B cell (primary cell): ENCODE measurements around the gene RHOG. TPM values are rescaled to one million over a fixed set of nuclear protein-coding genes. Genes with fewer than 3 reads are reported as not detected.

Source experiments
- ATAC-seq: fragments of 200-7000 bp; cut with Tn5 transposase; one replicate; pipeline ENCODE4 v1.10.0; 2021; ENCODE audit warnings: low read depth, mild to moderate bottlenecking, moderate number of reproducible peaks, moderate library complexity
- CTCF ChIA-PET: fragments of 350-600 bp; sonication (Branson Sonifier 250); formaldehyde crosslinking; loops from one replicate; lab custom pipeline; 2021; ENCODE audit warnings: antibody characterized with exemption, inconsistent platforms; lab: Charles Lee
- POLR2A ChIA-PET: fragments of 350-600 bp; sonication (Branson Sonifier 250); formaldehyde crosslinking; loops from one replicate; lab custom pipeline; 2021; ENCODE audit warnings: antibody characterized with exemption; lab: Charles Lee
- DNase-seq: peaks from one replicate; pipeline ENCODE4 v3.0.0; 2013
- H2AFZ ChIP-seq: 2 replicates; pipeline ENCODE4 v1.6.1; 2012; ENCODE audit warnings: mild to moderate bottlenecking, low read depth, low read length; ENCODE audit not compliant: insufficient read depth, poor library complexity, severe bottlenecking
- H3K27ac ChIP-seq, 2 donors: 1 replicate in 1 of 2; 2 replicates in 1 of 2; pipeline ENCODE4 v1.5.1; 2012 to 2013; ENCODE audit warnings: low read length in 2 of 2, mild to moderate bottlenecking in 2 of 2, moderate library complexity in 1 of 2
- H3K27me3 ChIP-seq, 4 experiments: fragments of 200-600 bp in 1 of 4; sonication (generic) in 1 of 4; replicated peaks in 1 of 4; 1 replicate in 2 of 4; 2 replicates in 2 of 4; pipeline versions ENCODE4 v1.6.1 to v1.7.0; 2013 to 2016; ENCODE audit warnings: low read length in 3 of 4, mild to moderate bottlenecking in 2 of 4, mixed read lengths in 1 of 4, moderate library complexity in 1 of 4; ENCODE audit not compliant: insufficient read depth in 4 of 4, control insufficient read depth in 3 of 4; ENCODE audit errors: control extremely low read depth in 1 of 4
- H3K36me3 ChIP-seq, 2 experiments: replicated peaks in 1 of 2; 1 replicate in 1 of 2; 2 replicates in 1 of 2; pipeline versions ENCODE4 v1.6.1 to v1.7.1; 2013; ENCODE audit warnings: low read length in 1 of 2; ENCODE audit not compliant: insufficient read depth in 2 of 2, control insufficient read depth in 1 of 2; ENCODE audit errors: control extremely low read depth in 1 of 2, extremely low read depth in 1 of 2
- H3K4me1 ChIP-seq, 2 donors: fragments of 200-600 bp in 1 of 2; sonication (generic) in 1 of 2; 1 replicate in 1 of 2; 2 replicates in 1 of 2; pipeline versions ENCODE4 v1.5.1 to v1.6.1; 2013 to 2017; ENCODE audit warnings: low read length in 2 of 2; ENCODE audit not compliant: control insufficient read depth in 2 of 2, insufficient read depth in 2 of 2
- H3K4me2 ChIP-seq: replicated peaks from 2 replicates; pipeline ENCODE3; 2012; ENCODE audit warnings: mild to moderate bottlenecking, low read depth, low read length; ENCODE audit not compliant: poor library complexity, severe bottlenecking
- H3K4me3 ChIP-seq, 5 experiments: fragments of 200-600 bp in 1 of 5; sonication (generic) in 1 of 5; 1 replicate in 3 of 5; 2 replicates in 2 of 5; pipeline versions ENCODE4 v1.5.1 to v1.7.0; 2011 to 2016; ENCODE audit warnings: low read length in 4 of 5, mild to moderate bottlenecking in 4 of 5, low read depth in 2 of 5, control low read depth in 1 of 5, moderate library complexity in 1 of 5; ENCODE audit not compliant: insufficient read depth in 1 of 5; ENCODE audit errors: control extremely low read depth in 1 of 5, extremely low read depth in 1 of 5
- H3K79me2 ChIP-seq: fragments of 200-600 bp; sonication (generic); one replicate; pipeline ENCODE4 v1.6.0; 2016; ENCODE audit warnings: low read length; ENCODE audit not compliant: control insufficient read depth, insufficient read depth
- H3K9ac ChIP-seq: fragments of 200-600 bp; sonication (generic); 2 replicates; pipeline ENCODE4 v1.6.1; 2017; ENCODE audit warnings: mild to moderate bottlenecking, low read length, moderate library complexity
- H3K9me3 ChIP-seq, 3 donors: one replicate each; pipeline versions ENCODE4 v1.6.1 to v1.7.1; 2013; ENCODE audit warnings: low read length in 2 of 3; ENCODE audit not compliant: control insufficient read depth in 2 of 3, insufficient read depth in 1 of 3; ENCODE audit errors: control extremely low read depth in 1 of 3
- H4K20me1 ChIP-seq: 2 replicates; pipeline ENCODE4 v1.6.0; 2012; ENCODE audit warnings: mild to moderate bottlenecking, low read length; ENCODE audit not compliant: insufficient read depth, control insufficient read depth, poor library complexity, severe bottlenecking
- H3K27ac Mint-ChIP-seq: one replicate; pipeline ENCODE4 v1.8.0; 2021; ENCODE audit warnings: mixed read lengths
- H3K27me3 Mint-ChIP-seq: one replicate; pipeline ENCODE4 v1.8.0; 2021; ENCODE audit warnings: mixed read lengths
- H3K4me1 Mint-ChIP-seq: one replicate; pipeline ENCODE4 v1.8.0; 2021; ENCODE audit warnings: mixed read lengths
- H3K4me3 Mint-ChIP-seq: one replicate; pipeline ENCODE4 v1.8.0; 2021; ENCODE audit warnings: mixed read lengths
- H3K9me3 Mint-ChIP-seq: one replicate; pipeline ENCODE4 v1.8.0; 2022; ENCODE audit warnings: mixed read lengths; ENCODE audit not compliant: insufficient read depth
- EZH2 ChIP-seq: IDR thresholded peaks from 2 replicates; pipeline ENCODE4 v1.6.1; 2012; ENCODE audit warnings: borderline replicate concordance, low read depth, mild to moderate bottlenecking, moderate library complexity, low read length; ENCODE audit not compliant: insufficient read depth, poor library complexity, severe bottlenecking
- WGBS: methylation state at CpG from one replicate; pipeline ENCODE4 v1.1.5; 2013; ENCODE audit warnings: missing lambda C conversion rate; ENCODE audit not compliant: insufficient coverage; 5-methylcytosine and 5-hydroxymethylcytosine counted together
- intact Hi-C: fragments of 100-400 bp; cut with micrococcal nuclease; formaldehyde crosslinking; loops from one replicate; pipeline ENCODE4 v1.10.0; 2022
- polyA plus RNA-seq: library from polyadenylated mRNA; depleted of rRNA; stranded (reverse); fragments of >200 nt; gene quantifications from 2 replicates; pipeline ENCODE4 v1.2.3, GENCODE V29; 2012
- total RNA-seq, 2 donors: library from RNA; stranded (reverse); fragments of 120-200 nt in 1 of 2; gene quantifications; 1 replicate in 1 of 2; 2 replicates in 1 of 2; pipeline versions ENCODE4 v1.2.3 to v1.2.4, GENCODE V29; 2013 to 2022
- TF ChIP-seq, protein P1 (sequence below): fragments of 200-600 bp; IDR thresholded peaks from one replicate; pipeline ENCODE4 v1.8.0; 2022; ENCODE audit warnings: antibody characterized with exemption, mild to moderate bottlenecking

Gene RHOG
- total and polyA plus RNA-seq, 2 donors (not counting 1 experiment from before 2014, with no cell fraction given) = 102 to 141 TPM

DNA sequence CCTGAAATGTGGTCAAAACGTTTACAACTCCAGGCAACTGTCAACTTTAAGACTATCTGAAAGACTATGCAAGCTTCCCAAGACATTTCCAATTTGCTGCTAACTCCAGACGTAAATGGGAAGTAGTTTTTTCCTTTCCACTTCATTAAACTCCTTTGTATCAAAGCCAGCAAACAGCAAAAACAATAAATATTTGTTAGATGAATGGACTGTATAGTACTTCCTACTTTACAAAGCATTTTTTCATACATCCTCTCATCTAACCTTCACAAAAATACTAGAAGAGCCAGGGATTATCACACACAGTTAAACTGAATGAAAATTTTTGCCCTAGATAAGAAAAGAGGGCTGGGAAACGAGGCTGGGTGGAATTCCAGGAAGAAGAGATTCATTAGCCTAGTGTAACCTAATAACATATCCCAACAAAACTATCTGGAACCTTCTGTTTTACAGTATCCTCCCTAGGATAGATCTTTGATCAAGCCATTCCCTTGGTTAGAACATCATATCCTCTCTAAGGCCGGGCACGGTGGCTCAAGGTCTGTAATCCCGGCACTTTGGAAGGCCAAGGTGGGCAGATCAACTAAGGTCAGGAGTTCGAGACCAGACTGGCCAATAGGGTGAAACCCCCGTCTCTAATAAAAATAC, 53.9 kb downstream of the RHOG start:
- 98% methylated on average over 5 of the region's 8 CpGs for WGBS
- Histone ChIP-seq H3K9ac (no peak overlapping the region), H2AFZ (no peak overlapping the region), H3K4me1 (peaks cover 18 to 21% of the 10 kb centered on the region in 2 donors), H3K4me2 (no peak overlapping the region), H3K27ac (peak overlapping the region in 1 of 2 donors; percentile 76), H3K79me2 (peaks cover 100% of the 10 kb centered on the region), H3K9me3 (no peaks in the 10 kb centered on the region), H3K36me3 (peaks cover 3 to 13% of the 10 kb centered on the region in 2 experiments), H4K20me1 (peaks cover 48% of the 10 kb centered on the region), H3K4me3 (no peak overlapping the region), H3K27me3 (no peaks in the 10 kb centered on the region)
- H3K27me3 Mint-ChIP-seq = no peaks in the 10 kb centered on the region
- TF ChIP-seq, protein P1, sequence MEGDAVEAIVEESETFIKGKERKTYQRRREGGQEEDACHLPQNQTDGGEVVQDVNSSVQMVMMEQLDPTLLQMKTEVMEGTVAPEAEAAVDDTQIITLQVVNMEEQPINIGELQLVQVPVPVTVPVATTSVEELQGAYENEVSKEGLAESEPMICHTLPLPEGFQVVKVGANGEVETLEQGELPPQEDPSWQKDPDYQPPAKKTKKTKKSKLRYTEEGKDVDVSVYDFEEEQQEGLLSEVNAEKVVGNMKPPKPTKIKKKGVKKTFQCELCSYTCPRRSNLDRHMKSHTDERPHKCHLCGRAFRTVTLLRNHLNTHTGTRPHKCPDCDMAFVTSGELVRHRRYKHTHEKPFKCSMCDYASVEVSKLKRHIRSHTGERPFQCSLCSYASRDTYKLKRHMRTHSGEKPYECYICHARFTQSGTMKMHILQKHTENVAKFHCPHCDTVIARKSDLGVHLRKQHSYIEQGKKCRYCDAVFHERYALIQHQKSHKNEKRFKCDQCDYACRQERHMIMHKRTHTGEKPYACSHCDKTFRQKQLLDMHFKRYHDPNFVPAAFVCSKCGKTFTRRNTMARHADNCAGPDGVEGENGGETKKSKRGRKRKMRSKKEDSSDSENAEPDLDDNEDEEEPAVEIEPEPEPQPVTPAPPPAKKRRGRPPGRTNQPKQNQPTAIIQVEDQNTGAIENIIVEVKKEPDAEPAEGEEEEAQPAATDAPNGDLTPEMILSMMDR = no peak
- TF ChIP-seq EZH2 = no peak
- CTCF ChIA-PET = no interaction called here
- no peak for ATAC-seq
- DNase-seq = no peak
- intact Hi-C loops = loop anchor here (10.0 kb wide), 1 partner anchor 288 kb away; no protein-coding TSS in a partner anchor
- peak overlapping the region; percentile 70 for H3K27ac Mint-ChIP-seq
- peaks cover 52% of the 10 kb centered on the region for H3K4me1 Mint-ChIP-seq
- H3K4me3 Mint-ChIP-seq = no peak overlapping the region
- POLR2A ChIA-PET = no interaction called here
- no peaks in the 10 kb centered on the region for H3K9me3 Mint-ChIP-seq

DNA sequence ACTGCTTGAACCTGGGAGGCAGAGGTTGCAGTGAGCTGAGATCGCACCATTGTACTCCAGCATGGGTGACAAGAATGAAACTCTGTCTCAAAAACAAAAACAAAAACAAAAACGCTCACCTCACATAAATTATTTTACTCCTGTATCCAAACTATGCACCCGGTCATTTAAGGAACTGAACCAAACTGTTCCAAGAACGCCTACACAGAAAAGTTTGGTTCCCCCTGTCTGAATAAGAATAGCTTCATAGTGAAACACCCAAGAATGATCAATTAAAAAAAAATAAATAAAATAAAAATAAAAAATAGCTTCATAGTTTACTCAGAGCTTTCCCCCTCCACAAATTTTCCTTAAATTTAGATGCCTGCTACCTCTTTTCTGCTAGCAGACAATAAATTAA, 57.1 kb downstream of the RHOG start:
- peaks cover 50% of the 10 kb centered on the region for H3K4me1 Mint-ChIP-seq
- DNase-seq = no peak

More for the DNA sequence above, 57.1 kb downstream of the RHOG start:
- Histone ChIP-seq H3K27me3 (no peaks in the 10 kb centered on the region), H3K4me2 (no peak overlapping the region), H3K36me3 (peaks cover 0 to 26% of the 10 kb centered on the region in 2 experiments), H4K20me1 (peaks cover 38% of the 10 kb centered on the region), H3K27ac (no peak overlapping the region), H2AFZ (no peak overlapping the region), H3K4me1 (peaks cover 18 to 21% of the 10 kb centered on the region in 2 donors), H3K79me2 (peaks cover 96% of the 10 kb centered on the region), H3K4me3 (no peak overlapping the region), H3K9me3 (no peaks in the 10 kb centered on the region), H3K9ac (no peak overlapping the region)
- TF ChIP-seq, protein P1 = no peak
- TF ChIP-seq EZH2 = no peak
- ChIA-PET CTCF (interaction anchor here (1.1 to 3.2 kb wide), 5 partner anchors 12 to 289 kb away, joined by 3 to 23 read pairs (median 8); partner anchors contain the start of gene PGAP2), POLR2A (interaction anchor here (1.4 to 1.5 kb wide), 2 partner anchors 56 to 58 kb away, joined by 6 to 8 read pairs; no protein-coding TSS in a partner anchor)
- Mint-ChIP-seq H3K4me3 (no peak overlapping the region), H3K27ac (no peak overlapping the region), H3K27me3 (no peaks in the 10 kb centered on the region), H3K9me3 (no peaks in the 10 kb centered on the region)
- intact Hi-C loops = loop anchor here (2.0 to 10.0 kb wide), 2 partner anchors 25 to 291 kb away; partner anchors contain the start of gene PGAP2
- WGBS = no CpG with 5 or more reads among the region's 4 CpGs
- ATAC-seq = no peak
